ENCODE data around the gene PCMTD2.

PCMTD2 gene

GRCh38 chr20:64250027-64250426 is 5.5 kb upstream of the PCMTD2 start:
- Mint-ChIP-seq H3K4me1 (peaks cover 8% of the 10 kb centered on the region), H3K27me3 (ENCODE audit: low read depth, poor library complexity) (peaks cover 75% of the 10 kb centered on the region), H3K27ac (no peak overlapping the region), H3K36me3 (ENCODE audit: low read depth) (no peaks in the 10 kb centered on the region), H3K4me3 (no peak overlapping the region), H3K9me3 (no peaks in the 10 kb centered on the region)
- no peak for DNase-seq
- TF ChIP-seq CTCF (IDR thresholded peaks at IDR 0.05), result no peak

GRCh38 chr20:64253000-64253383 is 2.6 kb upstream of the PCMTD2 start:
- Mint-ChIP-seq H3K4me1 (peaks cover 29% of the 10 kb centered on the region), H3K27ac (no peak overlapping the region), H3K4me3 (no peak overlapping the region), H3K36me3 (ENCODE audit: low read depth) (no peaks in the 10 kb centered on the region), H3K9me3 (no peaks in the 10 kb centered on the region), H3K27me3 (ENCODE audit: low read depth, poor library complexity) (peaks cover 53% of the 10 kb centered on the region)
- TF ChIP-seq CTCF (IDR thresholded peaks at IDR 0.05), result no peak
- no peak for DNase-seq

GRCh38 chr20:64253443-64253842 is 2.1 kb upstream of the PCMTD2 start:
- no peak for TF ChIP-seq CTCF (IDR thresholded peaks at IDR 0.05)
- Mint-ChIP-seq H3K36me3 (ENCODE audit: low read depth) (no peaks in the 10 kb centered on the region), H3K27ac (no peak overlapping the region), H3K27me3 (ENCODE audit: low read depth, poor library complexity) (peaks cover 49% of the 10 kb centered on the region), H3K9me3 (no peaks in the 10 kb centered on the region), H3K4me3 (no peak overlapping the region), H3K4me1 (peaks cover 33% of the 10 kb centered on the region)
- no peak for DNase-seq

GRCh38 chr20:64254156-64254555 is 1.4 kb upstream of the PCMTD2 start:
- Mint-ChIP-seq H3K36me3 (ENCODE audit: low read depth) (no peaks in the 10 kb centered on the region), H3K27ac (no peak overlapping the region), H3K4me3 (peak overlapping the region; percentile 39)

GRCh38 chr20:64254571-64255360 is 782 bp upstream of the PCMTD2 start:
- peaks cover 40% of the 10 kb centered on the region for H3K27me3 Mint-ChIP-seq (ENCODE audit: low read depth, poor library complexity)
- H3K4me3 Mint-ChIP-seq, result peak overlapping the region; percentile 74
- DNase-seq, result no peak
- peaks cover 47% of the 10 kb centered on the region for H3K4me1 Mint-ChIP-seq
- H3K9me3 Mint-ChIP-seq, result no peaks in the 10 kb centered on the region
- no peak overlapping the region for H3K27ac Mint-ChIP-seq
- no peaks in the 10 kb centered on the region for H3K36me3 Mint-ChIP-seq (ENCODE audit: low read depth)
- no peak for TF ChIP-seq CTCF (IDR thresholded peaks at IDR 0.05)

More at GRCh38 chr20:64254156-64254555, 1.4 kb upstream of the PCMTD2 start:
- no peaks in the 10 kb centered on the region for H3K9me3 Mint-ChIP-seq
- peaks cover 46% of the 10 kb centered on the region for H3K27me3 Mint-ChIP-seq (ENCODE audit: low read depth, poor library complexity)
- no peak for TF ChIP-seq CTCF (IDR thresholded peaks at IDR 0.05)
- H3K4me1 Mint-ChIP-seq, result peaks cover 41% of the 10 kb centered on the region
- DNase-seq, result no peak
